Peyer's patch (tissue), 4 donors: Measurements from ENCODE around the gene PTPRK.

Experiments used
- CTCF ChIP-seq, 6 experiments: fragments of 450-650 bp in 4 of 6; fragments of 200-600 bp in 2 of 6; sonication (generic) in 1 of 6; IDR thresholded peaks; one replicate each; pipeline ENCODE4 v1.5.1; 2017 to 2019; ENCODE audit warnings: antibody characterized with exemption in 6 of 6, mild to moderate bottlenecking in 3 of 6, moderate library complexity in 1 of 6
- POLR2A ChIP-seq, 2 donors: fragments of 450-650 bp; IDR thresholded peaks; one replicate each; pipeline ENCODE4 v1.5.1; 2017; ENCODE audit warnings: antibody characterized with exemption in 2 of 2, mild to moderate bottlenecking in 2 of 2, moderate library complexity in 2 of 2

GRCh38 chr6:128068119-128068479, 452.3 kb downstream of the PTPRK start:
- TF ChIP-seq POLR2A (IDR thresholded peaks at IDR 0.05) (no peak), CTCF (IDR thresholded peaks at IDR 0.05) (no peak)
